NCI-H2107 (cell line): ENCODE results near the gene KRT80.

Source experiments
- DNase-seq: peaks from one replicate; lab custom pipeline; 2025; lab: John Stamatoyannopoulos, UW

The KRT80 gene

DNA sequence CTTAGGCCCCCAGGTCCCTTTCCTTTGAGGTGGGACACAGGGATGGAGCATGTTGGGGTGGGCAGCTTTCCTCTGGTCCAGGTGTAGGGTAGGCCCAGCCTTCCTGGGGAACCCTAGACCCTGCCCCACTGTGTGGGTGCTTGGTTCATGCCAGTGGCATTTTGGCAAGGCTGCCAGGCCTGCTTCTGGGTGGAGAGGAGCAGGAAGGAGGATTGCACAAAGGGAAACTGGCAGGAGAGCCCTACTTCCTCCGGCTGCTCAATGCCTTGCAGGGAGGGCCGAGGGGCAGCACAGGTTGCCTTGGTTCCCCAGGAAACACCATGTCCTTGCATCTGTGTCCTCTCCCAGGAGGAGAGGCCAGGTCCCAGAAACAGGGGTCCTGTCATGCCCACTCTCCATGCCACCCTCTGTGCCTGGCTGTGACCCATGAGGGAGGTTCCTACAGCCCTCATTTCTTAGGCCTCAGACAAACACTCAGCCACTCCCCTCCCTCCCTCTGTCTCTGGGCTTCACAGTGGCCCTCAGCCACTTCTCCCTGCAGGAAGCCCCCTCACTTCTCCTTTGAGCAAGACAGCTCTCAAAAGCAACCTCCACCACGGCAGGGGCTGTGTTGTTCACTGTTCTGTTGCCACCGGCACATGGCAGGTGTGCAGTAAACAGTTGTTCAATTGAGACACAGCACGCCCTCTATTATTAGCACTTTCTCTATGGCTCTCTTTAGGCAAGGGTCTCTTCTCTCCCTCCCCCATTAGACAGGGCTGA, 6.8 kb upstream of the KRT80 start:
- DNase-seq = no peak

DNA sequence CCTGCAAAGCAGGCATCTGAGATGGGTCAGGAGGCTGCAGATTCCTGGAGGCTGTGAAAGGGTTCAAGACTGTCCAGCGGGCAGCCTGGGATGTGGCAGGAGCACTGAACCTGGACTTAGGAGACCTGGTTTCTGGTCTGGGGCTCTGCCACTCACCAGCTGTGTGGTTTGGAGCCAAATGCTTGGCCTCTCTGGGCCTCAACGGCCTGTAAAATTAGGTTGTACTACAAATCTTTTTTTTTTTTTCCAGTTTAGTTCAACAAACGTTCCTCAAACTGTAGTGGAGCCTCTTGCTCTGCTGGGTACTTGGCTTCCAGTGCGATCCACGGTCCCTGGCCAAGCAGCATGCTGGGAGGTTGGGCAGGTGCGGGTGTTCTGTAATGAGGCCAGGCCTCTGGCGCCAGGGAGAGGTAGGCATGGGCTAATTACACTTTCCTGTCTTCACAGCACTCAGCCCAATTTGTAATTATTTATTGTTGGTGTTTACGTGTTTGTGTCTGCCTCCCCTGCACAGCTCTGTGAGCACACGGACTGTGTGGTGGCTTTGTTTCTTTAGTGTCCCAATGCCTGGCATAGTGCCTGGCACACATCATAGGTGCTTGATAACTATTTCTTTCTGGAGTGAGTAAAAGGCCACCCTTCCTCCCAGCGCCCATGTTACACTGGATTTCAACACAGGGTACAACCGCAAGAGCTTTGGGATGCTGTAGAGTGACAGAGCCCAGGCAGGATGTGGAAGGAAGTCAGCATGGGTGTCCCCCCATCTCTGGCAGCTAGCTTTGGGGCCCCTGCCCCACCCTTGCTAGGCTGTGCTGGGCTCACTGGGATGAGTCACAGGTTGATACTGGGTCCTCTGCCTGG, 5.8 kb upstream of the KRT80 start:
- DNase-seq = no peak

DNA sequence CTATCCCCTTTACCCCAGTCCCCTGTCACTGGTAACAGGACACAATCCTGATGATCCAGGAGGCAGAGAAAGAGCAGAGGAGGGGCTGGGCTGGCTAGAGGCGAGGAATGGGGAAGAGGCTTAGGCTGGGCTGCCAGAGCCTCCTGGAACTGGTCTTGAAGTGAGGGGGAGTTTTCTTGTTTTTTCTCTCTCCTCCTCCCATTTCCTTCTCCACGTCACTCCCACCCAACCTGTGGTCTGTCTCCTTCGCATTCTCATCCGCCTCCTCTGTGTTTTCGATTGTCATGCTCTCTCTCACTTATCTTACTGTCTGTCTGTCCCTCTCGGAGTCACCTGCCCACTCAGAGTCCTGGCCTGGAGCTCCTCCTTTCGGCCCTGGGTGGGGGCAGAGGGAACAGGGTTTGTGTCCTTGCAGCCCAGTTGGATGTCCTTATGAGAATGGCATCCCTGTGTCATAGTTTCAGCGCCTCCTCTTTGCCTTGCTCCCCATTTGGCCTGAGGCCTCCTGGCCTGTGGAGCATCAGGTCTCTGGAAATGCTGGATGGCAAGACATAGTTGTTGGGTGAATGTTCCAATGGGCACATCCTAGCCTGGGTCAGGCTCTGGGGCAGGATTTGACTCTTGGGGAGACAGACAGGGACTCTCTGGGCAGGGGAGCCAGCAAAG, 3.4 kb upstream of the KRT80 start:
- DNase-seq = no peak

DNA sequence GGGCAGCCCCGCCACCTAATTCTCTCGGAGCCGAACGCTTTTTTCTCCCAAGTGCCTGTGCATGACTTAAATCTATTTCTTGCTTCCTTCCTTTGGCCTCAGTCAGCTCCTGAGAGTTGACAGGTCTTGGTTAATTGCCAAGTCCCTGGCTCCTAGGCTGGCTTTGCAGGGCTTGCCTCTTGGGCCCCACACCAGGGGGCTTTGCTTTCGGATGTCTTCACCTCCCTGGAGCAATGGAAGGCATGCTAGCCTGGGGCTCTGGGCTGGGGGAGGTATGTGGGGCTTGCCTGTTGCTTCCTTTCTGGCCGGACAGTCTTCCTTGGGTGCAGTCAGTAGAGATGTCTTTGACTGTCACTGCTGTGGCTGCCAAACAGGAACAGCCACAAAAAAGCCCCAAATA, 2.2 kb upstream of the KRT80 start:
- no peak for DNase-seq

DNA sequence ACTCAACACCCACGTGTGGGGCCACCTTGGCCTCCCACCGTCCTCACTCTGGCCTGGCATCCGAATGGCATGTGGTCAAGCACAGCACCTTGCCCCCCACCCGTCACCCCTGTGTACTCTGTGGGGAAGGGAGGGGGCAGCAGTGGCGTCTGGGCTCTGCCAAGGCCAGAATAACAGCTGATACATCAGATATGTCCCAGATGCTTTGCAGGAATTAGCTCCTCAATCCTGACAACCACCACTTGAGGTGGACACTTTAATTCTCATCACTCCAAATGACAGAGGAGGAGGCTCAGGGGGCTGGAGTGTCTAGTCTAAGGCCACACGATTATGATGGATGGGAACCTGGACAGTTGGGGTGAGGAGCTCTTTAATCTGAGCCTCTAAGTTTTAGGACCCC, 1.7 kb upstream of the KRT80 start:
- DNase-seq = no peak

DNA sequence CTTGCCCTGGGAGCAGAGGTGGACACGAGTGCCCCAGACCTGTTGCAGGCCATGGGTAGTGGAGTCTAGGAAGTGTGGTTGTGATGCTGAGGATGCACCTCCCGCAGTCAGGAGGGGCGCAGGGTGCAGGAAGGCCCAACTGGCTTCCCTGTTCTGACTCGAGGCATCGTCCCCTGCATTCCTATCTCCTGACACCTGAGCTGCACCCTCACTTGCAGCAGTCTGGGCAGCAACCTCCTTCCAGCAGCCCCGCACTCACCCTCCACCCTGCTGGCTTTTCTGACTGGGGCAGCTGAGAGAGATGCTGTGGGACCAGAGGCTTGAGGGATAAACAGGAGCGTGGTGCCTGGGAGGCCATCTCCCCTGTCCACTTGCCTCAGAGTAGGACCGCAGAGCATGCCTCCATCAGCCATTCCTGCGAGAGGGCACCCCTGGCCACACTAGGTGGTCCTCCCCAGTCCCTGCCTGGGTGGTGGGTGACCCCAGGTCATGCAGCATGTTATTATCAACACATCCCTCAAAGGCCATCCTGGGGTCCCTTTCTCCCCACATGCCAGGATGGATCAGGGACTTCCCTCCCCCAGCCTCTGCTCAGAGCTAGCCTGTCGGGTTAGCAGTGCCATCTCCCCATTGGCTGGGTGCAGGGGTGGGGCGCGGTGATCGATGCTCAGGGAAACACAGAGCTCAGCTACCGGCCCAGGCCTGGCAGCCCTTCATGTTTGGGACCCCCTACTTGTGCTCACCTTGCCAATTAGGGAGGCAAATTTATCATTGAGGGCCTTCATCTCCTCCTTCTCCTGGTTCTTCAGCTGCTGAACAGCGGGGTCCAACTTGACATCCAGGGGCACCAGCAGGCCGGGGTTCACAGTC, 719 bp downstream of the KRT80 start:
- DNase-seq = no peak

DNA sequence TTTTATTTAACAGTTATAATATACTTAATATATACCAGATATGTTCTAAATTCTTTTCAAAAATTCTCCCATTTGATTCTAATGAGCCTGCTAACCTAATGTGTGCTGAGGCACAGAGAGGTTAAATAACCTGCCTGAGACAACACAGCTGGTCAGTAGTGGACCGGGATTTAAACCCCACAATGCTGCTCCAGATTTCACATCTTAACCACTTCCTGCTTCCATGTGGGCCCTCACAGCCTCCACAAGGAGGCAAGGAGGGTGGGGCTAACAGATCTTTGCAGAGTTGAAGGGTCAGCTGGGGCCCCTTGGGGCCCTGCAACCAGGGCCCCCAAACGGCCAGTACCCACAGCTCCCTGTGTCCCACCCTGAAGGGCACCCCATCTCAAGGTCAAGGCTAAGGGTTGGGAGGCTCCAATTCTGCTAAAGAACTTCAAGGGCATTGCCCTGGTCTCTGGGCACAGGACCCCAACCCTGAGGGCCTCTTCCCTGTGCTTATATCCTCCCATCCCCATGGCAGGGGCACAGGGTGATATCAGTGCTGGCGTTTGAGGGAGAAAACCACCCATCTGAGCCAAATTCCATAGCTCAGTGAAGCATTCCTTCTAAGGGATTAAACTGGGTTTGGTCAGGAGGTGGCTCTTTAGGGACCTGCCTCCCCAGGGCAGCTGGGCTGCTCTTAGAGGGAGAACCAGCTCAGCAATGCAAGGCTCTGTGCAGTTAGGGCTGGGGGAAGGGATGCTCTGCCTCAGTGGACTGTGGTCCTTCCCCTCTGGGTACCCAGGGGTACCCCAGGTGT, 2.2 kb downstream of the KRT80 start:
- no peak for DNase-seq

DNA sequence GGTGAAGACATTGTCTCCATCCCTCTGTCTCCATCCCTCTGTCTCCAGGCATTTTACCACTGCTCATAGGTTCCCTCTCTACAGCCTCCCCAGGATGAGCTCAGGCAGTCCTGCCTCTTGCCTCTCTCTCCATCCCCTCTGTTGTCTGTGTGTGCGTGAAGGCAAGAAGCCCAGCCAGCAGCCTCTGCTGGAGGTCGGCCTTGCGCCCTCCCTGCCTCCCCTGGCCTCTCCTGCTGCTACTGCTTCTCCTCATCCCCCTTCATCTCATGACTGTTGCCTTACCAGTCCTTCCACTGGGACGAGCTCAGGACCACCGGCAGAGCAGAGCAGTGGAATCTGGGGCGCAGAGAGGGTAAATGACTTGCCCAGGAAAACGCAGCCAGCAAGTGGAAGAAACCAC, 3.2 kb downstream of the KRT80 start:
- no peak for DNase-seq

DNA sequence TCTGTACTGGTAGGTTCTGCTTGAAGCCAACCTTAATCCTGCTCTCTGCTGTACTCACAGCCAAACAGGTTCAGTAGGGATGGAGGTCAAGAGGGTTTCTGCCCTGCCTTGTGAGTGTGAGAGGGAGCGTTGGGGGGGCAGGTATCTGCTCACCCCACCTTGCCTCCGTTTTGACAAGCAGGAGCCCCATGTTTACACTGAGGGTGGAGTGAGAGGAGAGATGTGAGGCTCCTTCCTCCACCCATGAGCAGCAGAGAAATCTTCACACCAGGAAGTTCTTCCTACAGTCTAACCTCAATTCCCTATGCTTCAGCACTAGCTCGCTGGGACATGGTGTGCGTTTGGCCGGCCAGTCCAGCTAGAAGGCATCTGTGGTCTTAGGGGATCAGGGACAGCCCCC, 4.2 kb downstream of the KRT80 start:
- no peak for DNase-seq

DNA sequence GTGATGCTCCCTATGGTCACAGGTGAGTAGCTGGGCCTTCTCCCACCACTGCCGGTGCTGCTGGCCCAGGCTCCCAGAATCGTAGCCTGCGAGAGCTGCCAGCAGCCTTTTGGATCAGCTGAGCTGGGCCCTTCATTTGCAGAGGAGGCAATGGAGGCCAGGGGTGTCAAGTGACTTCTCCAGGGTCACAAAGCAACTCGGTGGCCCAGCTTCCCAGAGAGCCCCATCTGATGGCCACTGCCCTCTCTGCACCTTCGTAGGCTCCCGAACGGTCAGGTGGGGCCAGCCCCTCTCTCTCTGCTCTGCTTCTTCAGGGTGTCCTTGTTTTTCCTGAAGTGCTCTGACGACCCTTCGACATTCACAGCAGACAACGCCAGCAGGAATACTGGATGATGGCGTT, 4.6 kb downstream of the KRT80 start:
- no peak for DNase-seq

DNA sequence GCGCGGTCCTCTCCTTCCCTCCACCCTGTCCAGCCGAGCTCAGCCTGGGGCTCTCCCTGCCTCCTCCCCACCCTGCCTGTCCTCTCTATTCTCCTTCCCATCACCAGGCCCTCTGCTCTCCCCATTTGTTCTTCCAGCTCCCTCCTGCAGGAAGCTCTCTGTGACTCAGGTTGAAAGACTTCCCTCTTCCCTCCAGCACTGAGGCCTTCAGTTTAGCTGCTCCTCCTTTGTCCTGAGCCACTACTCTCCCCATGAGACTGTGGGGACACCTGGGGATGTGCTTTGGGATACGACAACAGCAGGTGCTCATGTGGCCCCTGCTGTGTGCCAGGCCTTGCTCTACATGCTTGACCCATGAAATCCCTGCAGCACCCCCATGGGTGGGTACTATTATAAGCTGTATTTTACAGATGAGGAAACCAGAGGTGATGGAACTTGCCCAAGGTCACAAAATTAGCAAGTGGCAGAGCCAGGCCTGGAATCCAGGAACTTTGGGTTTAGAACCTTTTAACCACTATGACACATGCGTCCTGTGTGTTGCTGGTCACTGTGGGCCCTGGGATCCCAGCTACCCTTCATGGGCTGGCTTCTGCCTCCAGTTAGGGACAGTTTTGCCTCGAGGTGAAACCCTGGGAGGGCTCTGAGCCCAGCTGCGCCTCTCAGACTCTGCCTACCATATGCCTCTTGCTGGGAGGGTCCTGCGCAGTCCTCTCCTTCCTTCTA, 5.5 kb downstream of the KRT80 start:
- peak; percentile 56 for DNase-seq

DNA sequence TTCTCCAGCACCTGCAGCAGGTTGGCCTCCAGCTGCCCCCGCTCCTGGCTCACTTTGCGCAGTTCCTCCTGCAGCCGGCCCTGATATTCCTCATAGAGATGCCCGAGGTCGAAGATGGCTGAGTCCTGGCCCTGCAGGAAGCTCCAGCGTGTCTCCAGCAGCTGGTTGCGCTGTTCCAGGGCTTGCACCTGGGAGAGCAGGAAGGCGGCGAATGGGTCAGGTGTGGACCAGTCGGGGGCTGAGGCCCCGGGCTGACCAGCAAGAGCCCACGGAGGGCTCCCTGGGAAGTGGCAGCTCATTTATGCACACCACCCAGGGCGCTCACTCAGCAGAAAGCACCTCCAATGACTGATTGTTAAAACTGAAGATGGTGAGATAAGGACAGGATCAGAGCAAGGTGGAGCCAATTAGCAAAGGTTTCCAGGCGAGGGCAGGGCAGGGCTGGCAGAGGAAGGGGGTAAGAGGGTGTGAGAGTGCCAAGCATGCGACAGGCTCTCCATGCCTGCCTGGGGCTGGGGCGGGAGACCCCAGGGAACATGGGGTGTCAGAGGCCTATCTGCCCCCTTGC, 6.3 kb downstream of the KRT80 start:
- DNase-seq = no peak

DNA sequence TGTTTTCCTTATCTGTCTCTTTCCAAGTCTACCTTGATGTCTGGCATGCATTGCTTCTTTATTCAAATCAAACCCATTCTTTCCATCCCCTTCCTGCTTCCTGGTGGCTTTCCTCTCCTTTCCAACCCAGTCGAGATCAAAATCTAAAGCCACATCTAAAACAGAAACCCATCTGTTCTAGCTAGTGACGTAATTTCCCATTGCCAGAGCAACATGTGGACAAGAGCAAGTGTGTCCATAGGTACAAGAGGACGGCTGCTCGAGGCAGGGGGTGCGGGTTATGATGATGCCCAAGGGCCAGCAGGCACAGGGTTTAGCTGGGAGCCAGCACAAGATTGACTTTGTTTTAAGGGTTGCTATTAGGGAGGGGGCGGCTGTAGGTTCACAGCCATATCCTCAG, 7.0 kb downstream of the KRT80 start:
- no peak for DNase-seq

DNA sequence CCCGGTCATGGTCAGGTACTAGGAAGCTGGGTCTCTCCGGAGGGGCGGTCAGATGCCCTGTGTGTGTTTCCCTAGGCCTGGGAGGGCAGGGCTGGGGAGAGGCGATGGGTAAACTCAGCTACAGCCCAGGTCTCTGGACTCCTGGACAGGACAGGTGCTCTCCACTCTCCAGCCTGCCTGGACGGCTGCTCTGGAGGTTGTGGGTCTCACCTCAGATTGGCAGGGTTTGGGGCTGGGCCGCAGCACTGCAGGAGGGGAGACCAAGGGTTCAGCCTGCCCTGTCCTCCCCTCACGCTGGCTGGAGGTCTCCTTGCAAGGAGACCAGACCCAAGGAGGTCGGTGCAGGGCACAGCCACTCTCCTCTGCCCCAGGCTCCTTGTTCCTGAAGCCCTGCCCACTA, 7.8 kb downstream of the KRT80 start:
- DNase-seq = no peak

DNA sequence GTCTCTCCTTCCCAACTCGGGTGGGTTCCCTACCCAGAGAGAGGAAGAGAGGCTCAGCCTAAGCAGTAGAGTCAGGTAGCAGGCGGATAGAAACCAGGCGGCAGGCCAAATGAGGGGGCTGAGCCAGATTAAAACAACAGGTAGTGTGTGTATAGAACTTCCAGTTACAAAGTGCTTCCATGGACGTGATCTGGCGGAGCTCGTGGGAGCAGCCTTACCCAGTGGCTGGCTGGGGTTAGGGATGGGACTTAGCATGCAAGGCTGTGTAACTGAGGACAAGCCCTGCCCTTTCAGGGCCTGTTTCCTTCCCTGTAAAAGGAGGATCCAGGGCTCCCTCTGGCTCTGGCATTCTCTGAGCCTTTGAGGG, 8.3 kb downstream of the KRT80 start:
- no peak for DNase-seq

DNA sequence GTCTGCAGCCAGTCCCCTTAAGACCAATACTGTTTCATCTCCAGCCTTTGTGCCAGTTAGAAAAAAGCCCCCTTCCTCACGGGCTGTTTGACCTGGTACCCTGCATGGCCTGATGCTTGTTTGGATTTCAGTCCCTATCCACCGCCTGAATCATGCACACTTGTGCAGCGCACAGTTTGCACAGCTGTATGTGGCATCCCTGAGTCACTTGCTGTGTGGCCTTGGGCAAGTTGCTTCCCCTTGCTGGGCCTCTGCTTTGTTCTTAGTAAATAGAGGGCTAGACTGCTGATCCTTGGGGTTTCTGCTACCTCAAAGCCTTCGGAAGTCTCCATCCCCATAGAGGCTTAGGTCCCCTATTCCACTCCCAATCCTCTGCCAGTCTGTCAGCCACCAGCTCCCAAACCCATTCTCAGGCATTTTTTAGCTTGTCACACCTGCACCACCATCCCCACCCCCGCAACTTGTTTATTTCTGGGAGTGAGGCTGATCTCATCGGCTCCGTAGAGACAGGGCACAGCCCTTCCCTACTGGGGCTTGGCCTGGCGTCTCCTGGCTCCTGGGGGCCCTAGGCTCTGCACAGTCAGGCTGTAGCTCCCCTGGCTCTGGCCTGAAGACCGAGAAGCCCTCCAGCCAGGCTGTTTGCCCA, 8.8 kb downstream of the KRT80 start:
- peak; percentile 46 for DNase-seq

DNA sequence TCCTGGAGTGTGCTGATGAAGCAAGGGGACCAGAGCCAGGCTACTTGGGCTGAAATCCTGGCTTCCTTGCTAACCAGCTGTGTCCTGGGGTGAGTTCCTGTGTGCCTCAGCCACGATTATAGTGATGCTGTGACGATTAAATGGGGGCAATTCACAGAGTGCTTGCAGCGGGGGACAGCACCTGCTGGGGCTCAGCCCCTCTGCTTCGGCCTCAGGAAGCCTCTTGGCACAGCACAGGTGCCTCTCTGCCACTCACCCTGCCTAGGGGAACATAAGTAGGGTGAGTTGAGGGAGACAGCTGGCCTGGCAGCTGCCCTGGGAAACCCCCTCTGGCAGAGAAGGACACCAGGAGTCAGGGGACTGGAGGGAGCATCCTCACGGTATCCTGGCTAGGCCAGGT, 9.4 kb downstream of the KRT80 start:
- peak; percentile 40 for DNase-seq

DNA sequence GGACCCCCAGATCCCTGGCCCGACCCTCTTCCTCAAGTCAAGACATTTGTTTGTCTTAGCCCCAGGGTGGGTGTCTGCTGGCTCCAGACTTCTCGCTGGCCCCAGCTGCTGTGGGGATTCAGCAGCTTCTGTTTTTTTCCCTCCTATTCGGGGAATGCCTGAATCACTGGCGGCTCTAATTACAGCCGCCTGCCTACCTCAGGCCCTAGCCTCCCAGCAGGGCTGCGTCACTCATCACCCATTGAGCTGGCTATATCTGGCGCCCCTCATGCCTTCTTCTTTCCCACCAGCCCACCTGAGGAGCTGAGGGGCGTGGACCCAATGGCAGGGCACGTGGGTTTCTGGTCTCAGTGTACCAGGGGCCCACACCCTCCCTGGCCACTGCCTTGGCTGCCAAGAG, 10.1 kb downstream of the KRT80 start:
- DNase-seq = peak; percentile 78

DNA sequence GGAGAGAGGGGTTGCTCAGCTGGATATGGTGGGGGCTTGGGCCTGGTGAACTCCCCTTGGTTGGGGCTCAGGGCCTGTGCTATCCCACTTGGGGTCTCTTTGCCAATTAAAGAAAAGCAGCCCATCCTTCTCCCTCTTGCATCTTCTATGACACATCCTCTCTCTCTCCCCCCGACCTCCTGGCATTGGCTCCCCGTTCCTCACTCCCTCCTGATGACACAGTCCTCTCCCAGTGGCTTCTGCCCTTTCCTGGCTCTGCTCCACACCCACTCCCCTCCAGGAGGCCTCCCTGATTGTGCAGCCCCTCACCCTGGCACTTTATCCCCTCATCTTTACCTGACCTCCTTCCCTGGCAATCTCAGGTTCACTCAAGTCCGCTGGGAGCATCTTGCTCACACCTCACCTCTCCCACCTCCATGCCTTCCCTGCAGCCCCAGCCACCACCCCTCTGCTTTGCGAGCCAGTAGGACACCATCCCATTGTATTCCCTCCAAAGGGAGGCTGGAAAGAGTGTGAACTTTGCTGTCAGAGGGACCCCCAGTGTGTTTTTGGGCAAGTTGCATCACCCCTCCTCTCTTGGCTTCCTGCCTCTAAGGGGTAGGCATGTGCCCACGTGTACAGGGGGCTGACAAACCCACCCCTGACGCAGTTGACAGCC, 10.7 kb downstream of the KRT80 start:
- DNase-seq = no peak
